Suppressor macrophage treated with lipopolysaccharide for 4 hours (primary cell): ENCODE results near the gene RRP36.
"Not testable (repeated sequence)": the region's sequence is repeated elsewhere in the genome, so short reads cannot be mapped to it uniquely, and the experiment has no call there.

ENCODE experiments used
- DNase-seq: peaks from one replicate; pipeline ENCODE4 v3.0.0-alpha.2; 2020

The RRP36 gene

DNA sequence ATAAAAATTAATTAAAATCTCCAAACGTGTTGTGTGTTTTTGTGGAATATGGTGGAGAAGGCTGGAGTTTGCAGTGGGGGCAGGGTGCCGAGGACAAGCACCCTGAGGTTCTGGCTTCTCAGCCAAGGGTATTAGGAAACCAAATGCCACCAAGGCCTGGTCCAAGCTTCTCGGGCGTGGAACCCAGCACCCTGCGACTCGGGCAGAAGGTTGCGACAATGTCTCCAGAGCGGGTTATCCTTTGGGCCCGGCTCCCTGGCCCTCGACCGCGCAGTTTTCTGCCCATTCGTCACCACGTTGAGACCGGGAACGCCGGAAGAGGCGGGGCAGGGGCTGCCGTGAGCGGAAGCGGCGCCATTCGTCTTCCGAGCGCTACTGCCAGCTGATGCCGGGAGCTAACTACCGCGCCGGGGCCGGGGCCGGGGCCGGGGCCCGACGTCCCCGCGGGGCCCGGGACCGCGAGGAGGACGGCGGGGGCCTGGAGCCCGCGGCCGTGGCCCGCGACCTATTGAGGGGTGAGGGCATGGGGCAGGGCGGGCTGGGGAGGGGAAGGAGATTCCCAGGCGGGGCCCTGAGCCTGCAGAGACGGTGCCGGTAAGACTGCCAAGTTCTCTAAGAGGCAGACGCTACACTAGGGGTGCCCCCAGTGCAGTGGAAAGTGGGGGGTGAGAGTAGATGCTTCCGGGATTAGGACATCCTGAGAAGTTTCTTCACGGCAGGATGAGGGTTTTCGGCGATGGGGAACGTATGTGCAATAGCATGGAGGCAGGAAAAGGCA, at the start of gene RRP36:
RRP36 (plus strand) TSS at position 354 of the 778 bp plus-strand sequence; CDS start at position 386, 32 bp downstream.
- peak; percentile 84 for DNase-seq

GRCh38 chr6:42971746-42972327, 49.6 kb upstream of the RRP36 start:
- DNase-seq = no peak

GRCh38 chr6:42973926-42974325, 47.5 kb upstream of the RRP36 start:
- peak; percentile 47 for DNase-seq

DNA sequence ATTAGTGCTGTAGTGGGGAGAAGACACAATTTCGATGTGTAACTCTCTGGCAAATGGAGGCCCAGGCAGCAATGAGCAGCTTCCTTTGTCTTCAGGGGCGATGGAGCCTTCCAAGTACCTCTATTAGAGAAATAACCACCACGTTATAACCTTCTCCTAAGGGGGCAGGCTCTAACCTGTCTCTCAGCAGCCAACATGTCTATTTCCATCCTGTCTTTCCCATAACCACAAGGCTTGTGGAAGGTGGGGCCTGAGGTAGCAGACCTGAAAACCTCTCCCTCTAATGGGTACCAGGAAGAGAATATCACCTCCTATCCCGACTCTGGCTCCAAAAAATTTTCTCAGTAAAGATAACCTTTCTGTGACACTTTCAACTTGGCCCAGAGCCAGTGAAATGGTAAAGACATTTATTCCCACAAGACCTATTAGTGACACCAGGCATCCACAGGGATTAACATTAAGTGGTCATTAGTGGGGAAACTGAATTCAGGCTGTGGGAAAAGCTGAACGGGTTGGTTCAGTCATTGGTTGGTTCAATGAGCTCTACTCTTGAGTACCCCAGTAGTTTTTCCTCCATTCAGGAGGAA, 46.4 kb upstream of the RRP36 start:
- DNase-seq = no peak

GRCh38 chr6:42978487-42978838, 43.0 kb upstream of the RRP36 start:
- peak; percentile 34 for DNase-seq

GRCh38 chr6:42978839-42979522, 42.4 kb upstream of the RRP36 start, which contains the start of gene PEX6:
Gene PEX6, minus strand, starts transcription at chr6:42979181. Its CDS starts 31 bp downstream, at chr6:42979150.
- peak; percentile 84 for DNase-seq

- DNase-seq = no peak
Measured at GRCh38 chr6:42979523-42980177, 41.8 kb upstream of the RRP36 start.

- DNase-seq = no peak
Measured at GRCh38 chr6:42981836-42982235, 39.6 kb upstream of the RRP36 start.

DNA sequence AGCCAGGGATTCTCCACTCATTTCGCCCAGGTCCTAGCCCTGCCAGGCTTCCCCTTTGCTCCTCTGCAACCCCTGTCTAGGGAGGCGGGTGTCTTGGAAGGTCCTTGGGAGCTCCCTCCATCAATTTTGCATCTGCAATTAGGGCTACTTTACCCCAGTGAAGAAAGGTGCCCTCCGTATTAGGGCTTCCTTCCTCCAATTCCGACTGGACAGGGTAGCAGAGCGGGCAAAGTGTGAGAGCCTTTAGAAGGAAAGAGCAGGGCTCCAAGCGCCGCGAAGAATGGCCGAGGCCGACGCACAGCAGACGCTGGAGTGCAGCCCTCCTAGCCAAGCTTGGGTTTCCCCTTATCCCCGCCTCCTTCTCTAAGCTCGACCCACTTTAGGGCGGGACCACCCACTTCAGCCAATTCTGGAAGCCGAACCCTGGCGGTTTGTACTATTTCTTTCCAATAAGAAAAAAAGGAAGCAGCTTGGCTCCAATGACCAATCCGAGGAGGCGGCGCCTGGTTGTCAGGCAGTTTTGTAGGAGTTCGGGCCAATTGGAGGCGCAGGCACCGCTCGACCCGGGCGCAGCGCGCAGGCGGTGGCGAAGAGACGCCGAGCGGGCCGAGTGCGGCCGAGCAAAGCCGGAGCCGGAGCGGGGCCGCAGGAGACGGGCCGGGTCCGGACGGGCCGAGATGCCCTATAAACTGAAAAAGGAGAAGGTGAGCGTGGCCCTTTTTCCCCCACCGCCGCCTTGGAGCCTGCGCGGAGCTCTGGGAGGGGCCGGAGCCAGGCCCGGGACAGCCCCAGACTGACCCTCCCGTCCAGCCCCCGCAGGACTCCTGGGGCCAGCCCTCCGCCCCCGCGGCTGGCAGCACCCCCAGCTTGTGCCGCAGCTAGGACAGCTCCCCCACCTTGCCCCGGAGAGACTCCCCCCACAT, 37.2 kb upstream of the RRP36 start, which contains the start of gene PPP2R5D:
PPP2R5D (plus strand) TSS at position 570 of the 923 bp plus-strand sequence; CDS start at position 678, 108 bp downstream.
- peak; percentile 99 for DNase-seq

DNA sequence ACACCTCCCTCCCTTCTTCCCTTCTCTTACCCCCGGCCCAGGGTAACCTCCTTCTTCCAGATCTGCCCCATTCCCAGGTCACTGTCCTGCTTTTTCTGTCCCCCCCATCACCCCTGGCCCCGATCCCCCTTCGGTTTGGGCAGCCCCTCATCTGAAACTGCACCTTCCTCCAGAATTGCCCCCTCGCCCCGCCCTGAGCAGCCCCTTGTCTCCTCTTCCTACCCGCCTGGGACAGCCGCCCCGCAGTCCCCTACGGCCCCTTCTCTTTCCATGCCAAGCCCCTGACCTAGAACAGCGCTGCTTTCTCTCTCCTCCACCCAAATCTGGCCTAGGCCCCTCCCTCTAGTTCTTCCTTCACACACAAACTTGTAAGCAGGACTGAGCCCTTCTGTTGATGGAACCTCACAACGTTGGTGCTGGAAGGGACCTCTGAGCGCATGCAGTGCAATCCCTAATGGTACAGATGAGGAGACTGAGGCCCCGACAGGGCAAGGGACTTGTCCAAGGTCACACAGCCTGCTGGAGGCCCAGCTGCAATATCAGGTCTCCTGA, 36.4 kb upstream of the RRP36 start:
- no peak for DNase-seq

GRCh38 chr6:42987533-42988451, 33.6 kb upstream of the RRP36 start:
- no peak for DNase-seq

GRCh38 chr6:42988486-42989020, 32.9 kb upstream of the RRP36 start:
- DNase-seq = no peak

- no peak for DNase-seq
Measured at GRCh38 chr6:42989923-42990322, 31.5 kb upstream of the RRP36 start.

DNA sequence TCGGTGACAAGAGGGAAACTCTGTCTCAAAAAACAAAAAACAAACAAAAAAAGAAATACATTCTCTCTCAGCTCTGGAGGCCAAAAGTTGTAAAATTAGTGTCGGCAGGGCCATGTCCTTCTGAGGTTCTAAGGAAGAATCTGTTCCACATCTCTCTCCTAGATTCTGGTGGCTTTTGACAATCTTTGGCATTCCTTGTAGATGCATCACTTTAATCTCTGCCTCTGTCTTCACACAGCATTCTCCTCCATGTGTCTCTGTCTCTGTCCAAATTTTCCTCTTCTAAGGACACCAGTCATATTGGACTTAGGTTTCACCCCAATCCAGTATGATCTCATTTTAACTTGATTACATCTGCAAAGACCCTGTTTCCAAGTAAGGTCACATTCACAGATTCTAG, 28.0 kb upstream of the RRP36 start:
- no peak for DNase-seq

DNA sequence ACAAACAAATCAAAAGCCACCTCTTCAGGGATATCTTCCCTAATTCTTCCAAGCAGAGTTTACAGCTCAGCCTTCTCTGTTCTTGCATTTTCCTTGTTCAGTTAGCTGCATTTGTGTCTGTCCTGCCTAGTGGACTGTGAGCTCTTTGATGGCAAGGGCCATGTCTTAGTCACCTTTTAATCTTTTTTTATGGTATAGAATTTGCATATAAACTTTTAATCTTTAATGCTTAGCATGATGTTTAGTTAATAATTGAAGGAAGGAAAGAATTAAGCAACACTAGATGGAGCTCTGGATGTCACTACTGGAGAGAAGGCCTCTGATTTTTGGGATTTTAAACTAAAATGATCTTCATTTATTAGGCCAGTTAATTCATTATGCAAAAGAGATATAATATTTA, 24.9 kb upstream of the RRP36 start:
- DNase-seq = no peak

GRCh38 chr6:42998205-42998604, 23.2 kb upstream of the RRP36 start:
- DNase-seq = not testable (repeated sequence)

DNA sequence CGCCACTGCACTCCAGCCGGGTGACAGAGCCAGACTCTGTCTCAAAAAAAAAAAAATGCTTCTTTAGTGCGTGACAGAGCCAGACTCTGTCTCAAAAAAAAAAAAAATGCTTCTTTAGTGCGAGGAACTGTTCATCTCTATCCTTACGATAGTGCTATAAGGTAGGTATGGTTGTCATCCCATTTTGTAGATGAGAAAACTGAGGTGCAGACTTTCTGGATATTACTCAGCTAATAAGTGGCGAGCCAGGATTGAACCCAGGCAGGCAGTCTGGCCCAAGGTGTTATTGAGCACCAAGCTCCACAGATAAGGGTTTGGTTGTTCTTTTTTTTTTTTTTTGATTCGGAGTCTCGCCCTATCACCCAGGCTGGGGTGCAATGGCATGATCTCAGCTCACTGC, 19.6 kb upstream of the RRP36 start:
- DNase-seq = no peak

- DNase-seq = no peak
Measured at GRCh38 chr6:43005844-43006243, 15.6 kb upstream of the RRP36 start.

DNA sequence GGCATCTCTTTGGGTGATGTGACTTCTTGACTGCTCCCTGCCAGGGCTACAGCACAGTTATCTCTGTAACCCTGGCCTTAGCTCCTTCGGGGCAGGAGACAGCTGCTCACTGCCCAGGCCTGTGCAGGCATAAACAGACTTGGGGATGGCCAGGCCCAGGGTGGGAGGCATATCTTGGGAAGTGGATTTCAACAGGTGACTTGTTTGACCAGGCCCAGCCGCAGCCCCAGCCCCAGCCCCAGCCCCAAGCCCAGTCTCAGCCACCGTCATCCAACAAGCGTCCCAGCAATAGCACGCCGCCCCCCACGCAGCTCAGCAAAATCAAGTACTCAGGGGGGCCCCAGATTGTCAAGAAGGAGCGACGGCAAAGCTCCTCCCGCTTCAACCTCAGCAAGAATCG, 15.2 kb upstream of the RRP36 start:
- DNase-seq = no peak

GRCh38 chr6:43007126-43007525, 14.3 kb upstream of the RRP36 start:
- DNase-seq = no peak
